Stimulated activated CD4-positive, alpha-beta T cell treated with anti-CD3 and anti-CD28 coated beads, TNF-alpha, amount 100 ng/mL, for 24 hours (primary cell): Measurements from ENCODE around the gene SGTB.
"Not testable (repeated sequence)": the region's sequence is repeated elsewhere in the genome, so short reads cannot be mapped to it uniquely, and the experiment has no call there.

Experiments
- DNase-seq, 3 experiments: peaks; one replicate each; pipeline ENCODE4 v3.0.0-alpha.2; 2020; ENCODE audit warnings: low read depth in 3 of 3

The SGTB gene

GRCh38 chr5:65734921-65735320 lies 13.0 kb upstream of the SGTB start:
- DNase-seq = no peak

GRCh38 chr5:65734196-65734775 lies 12.4 kb upstream of the SGTB start:
- not testable (repeated sequence) for DNase-seq

DNA sequence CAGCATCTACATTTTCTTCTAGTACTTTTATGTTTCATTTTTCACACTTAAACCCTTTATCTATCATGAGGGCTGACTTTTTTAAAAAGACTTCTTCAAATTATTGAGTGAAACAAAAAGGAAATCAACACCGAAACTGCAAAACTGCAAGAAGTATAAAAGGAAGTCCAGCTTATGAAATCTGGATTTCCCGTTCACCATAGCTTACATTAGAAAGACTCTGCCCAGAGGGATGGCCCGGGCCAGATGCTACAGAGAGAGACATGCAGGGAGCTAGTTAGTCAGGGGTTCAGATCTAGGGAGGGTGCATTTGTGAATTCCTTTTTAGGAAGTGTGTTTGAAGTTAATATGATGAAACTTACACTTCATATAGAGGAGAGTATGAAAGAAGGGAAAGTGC lies 10.1 kb upstream of the SGTB start:
- not testable (repeated sequence) for DNase-seq

GRCh38 chr5:65730910-65731309 lies 9.0 kb upstream of the SGTB start:
- no peak for DNase-seq

DNA sequence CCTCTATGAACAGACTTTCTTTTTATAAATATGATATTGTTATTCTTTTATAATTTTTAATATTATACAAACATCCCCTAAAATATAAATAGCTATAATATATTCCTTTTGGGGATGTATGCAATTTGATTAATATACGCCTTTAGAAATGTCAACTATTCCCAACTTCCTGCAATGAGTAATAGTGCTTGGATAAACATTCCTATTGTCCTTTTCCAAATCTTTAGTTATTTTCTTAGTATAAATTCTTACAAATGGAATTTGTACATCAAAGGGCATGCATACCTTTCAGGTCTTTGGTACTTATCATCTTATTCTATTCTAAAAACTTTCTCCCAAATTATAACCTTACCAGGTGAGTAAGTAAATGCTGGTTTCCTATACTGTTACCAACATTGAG lies 6.3 kb upstream of the SGTB start:
- no peak for DNase-seq

- no peak for DNase-seq
Measured at GRCh38 chr5:65727491-65728156, 5.7 kb upstream of the SGTB start.

DNA sequence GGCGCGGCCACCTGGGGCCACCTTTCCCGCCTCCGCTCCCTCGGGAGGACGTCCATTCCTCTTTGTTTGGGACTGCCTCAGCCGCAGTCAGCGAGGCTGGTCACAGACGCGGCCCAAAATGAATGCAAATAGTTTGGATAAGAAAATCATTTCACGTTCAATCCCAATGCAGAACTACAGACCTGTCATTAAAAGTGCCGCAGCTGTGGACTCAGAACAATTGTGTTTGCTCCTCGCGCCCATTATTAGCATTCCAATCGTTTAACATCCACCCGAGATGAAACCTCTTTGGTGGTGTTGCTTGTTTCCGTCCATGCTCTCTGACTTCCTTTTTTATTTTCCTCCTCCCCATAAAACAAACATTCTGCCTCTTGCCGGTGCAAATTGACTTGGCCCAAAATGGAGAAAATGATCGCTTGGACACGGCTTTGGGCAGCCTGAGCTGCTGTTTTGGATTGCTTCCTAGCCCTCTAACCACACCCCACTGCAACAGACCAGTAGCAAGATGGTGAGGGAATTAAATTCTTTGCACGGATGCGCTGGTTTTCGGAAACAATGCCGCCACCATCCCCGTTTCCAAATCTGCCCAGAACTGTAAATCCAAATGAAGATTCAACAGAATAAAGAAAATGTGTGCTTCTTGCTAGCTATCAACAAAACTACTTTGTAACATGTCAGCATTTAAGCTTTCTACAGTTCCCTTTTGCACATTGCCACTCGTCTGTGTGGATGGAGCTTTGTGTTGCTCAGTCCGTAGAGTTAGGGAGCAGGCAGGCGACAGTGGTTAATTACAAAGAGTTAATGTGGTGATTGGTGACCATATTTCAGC lies 880 bp upstream of the SGTB start:
- no peak for DNase-seq

DNA sequence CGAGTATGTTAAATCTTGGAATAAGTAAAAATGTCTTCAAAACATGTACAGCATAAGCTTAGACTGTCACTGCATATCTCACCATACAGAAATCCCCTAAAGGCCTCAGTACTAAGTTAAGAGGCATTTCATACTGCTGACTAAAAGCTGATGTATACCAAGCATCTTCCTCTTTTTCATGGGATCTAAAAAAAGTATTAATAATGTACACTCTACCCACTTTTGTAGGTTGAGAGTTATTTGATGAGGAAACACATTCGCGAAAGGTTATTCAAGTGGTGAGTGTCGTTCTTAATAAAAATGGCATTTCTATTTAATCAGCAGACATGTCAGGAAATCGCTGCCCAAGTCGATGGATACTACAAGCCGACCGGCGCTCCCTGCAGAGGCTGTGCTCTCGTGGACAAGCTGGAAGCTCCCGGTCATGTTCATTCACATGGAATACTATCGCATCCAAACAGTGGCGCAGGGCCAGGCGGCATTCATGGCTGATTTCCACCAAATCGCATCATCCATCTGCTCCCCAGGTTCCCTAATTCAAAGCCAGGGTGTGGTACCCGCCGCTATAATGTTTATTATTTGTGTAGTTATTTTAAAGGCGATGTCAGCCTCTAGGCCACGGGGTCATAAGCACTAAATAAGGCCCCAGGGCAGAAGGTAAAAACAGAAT lies 724 bp downstream of the SGTB start:
- no peak for DNase-seq

- DNase-seq = no peak
Measured at GRCh38 chr5:65718576-65719310, 3.2 kb downstream of the SGTB start.

GRCh38 chr5:65708145-65708544 lies 13.8 kb downstream of the SGTB start:
- DNase-seq = no peak

- no peak for DNase-seq
Measured at GRCh38 chr5:65707663-65708062, 14.2 kb downstream of the SGTB start.

GRCh38 chr5:65704621-65705239 lies 17.2 kb downstream of the SGTB start:
- DNase-seq = no peak

- no peak for DNase-seq
Measured at GRCh38 chr5:65702036-65702435, 19.9 kb downstream of the SGTB start.

DNA sequence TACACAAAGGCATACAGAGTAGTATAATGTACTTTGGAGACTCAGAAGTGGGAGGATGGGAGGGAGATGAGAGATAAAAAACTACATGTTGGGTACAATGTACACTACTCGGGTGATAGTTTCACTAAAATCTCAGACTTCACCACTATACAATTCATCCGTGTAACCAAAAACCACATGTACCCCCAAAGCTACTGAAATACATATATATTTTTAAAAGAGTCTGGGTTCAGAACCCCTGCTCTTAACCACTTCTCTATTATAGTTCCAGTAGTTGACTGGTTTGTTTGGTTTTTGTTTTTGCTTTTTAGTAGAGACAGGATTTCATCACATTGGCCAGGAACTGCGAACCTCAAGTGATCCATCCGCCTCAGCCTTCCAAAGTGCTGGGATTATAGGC lies 22.6 kb downstream of the SGTB start:
- DNase-seq = no peak

DNA sequence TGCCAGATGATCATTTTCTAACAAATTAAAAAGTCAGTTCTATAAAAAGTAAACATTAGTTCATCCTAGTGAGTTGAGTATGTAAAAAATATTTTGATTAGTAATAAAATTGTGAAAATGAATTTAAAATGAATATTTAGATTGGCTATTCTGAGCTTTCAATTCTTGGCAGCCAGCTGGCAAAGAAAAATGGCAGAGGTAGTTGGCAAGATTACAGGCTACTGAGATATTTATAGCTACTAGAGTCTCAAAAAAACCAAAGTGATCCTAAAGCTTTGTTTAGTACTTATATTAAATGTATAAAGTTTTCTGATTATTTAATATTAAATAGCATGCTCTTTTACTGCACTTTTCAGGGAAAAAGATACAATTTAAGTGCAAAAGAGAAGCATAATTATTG lies 25.0 kb downstream of the SGTB start:
- DNase-seq = no peak

DNA sequence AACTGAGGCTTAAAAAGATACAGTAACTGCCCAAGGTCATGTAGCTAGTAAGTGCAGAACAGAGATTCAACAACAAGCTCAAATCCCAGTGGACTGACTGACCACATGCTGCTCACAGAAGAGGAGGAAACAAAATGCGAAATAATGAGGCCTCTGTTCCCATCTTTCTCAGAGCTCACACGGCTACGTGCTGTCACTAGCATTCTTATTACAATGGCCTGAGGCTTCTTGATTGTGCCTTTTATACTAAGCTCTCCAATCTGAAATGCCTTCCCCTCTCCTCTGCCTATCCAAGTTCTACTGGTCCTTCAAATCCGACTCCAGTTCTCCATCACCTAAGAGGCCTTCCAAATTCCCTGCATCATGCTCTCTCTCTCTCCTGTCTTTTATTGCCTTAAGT lies 26.0 kb downstream of the SGTB start:
- DNase-seq = no peak

- no peak for DNase-seq
Measured at GRCh38 chr5:65695162-65695755, 26.6 kb downstream of the SGTB start.

DNA sequence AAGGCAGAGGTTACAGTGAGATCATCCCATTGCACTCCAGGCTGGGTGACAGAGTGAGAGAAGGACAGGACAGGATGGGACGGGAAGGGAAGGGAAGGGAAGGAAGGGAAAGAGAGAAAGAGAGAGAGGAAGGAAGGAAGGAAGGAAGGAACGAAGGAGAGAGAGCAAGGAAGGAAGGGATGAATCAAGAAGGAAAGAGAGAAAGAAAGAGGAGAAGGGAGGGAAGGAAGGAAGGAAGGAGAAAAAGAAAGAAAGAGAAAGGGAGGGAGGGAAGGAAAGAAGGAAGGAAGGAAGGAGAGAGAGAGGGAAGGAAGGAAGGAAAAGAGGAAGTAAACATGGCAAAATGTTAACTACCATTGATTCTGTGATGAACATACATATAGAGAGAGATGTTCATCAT lies 28.8 kb downstream of the SGTB start:
- no peak for DNase-seq

DNA sequence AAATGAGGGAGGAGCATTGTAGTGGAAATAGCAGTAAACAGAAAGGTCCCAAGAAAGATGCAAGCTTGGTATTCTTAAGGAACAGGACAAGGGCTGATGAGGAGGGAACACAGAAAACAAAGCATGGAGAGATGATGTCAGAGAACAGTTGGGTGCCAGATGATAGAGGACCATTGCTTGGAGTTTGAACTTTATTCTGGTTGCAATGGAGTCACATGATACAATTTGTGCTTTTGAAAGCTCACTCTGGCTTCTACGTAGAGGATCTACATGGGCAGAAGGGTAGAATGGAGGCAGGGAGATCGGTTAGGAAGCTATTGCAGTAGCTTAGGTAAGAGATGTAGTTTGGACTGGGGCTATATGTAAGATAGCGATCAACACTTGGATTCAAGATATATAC lies 39.8 kb downstream of the SGTB start:
- DNase-seq = no peak

GRCh38 chr5:65676056-65676455 lies 45.9 kb downstream of the SGTB start:
- not testable (repeated sequence) for DNase-seq

DNA sequence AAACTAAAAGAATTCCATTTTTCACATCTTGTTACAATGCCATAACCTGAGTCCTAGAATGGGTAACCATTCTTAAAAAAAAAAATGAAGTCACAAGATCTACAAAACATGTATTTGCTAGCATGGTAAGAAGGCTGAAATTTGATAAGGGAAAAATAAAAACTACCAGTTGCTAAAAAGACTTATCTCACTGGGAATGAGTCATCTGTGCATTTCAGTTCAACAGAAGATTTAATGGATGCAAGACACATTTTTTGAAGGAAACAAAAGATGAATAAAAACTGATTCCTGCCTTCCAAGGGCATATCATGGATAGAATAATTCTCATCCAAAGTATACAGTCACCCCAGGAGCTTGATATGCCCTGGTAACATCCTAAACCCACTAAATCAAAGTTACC lies 47.2 kb downstream of the SGTB start:
- DNase-seq = no peak
